ENCODE data around the gene HOXA4.

DNA sequence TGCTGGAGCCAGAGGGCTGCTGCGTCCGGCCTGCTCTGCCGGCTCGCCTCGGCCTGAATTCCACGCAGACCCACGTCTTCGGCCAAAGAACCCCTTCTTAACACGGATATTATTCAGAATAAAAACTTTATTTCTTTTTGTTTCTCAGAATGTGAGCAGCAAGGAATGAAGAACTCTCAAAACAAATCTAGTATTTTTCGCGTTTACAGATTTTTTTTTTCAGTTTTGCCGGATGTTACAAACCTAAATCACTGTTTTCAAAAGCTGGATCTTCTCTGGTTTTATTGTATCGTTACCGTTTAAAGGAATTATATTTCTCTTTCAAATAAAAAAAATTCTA lies 23.7 kb downstream of the HOXA4 start:
- TF ChIP-seq, protein P1, sequence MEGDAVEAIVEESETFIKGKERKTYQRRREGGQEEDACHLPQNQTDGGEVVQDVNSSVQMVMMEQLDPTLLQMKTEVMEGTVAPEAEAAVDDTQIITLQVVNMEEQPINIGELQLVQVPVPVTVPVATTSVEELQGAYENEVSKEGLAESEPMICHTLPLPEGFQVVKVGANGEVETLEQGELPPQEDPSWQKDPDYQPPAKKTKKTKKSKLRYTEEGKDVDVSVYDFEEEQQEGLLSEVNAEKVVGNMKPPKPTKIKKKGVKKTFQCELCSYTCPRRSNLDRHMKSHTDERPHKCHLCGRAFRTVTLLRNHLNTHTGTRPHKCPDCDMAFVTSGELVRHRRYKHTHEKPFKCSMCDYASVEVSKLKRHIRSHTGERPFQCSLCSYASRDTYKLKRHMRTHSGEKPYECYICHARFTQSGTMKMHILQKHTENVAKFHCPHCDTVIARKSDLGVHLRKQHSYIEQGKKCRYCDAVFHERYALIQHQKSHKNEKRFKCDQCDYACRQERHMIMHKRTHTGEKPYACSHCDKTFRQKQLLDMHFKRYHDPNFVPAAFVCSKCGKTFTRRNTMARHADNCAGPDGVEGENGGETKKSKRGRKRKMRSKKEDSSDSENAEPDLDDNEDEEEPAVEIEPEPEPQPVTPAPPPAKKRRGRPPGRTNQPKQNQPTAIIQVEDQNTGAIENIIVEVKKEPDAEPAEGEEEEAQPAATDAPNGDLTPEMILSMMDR (conservative IDR thresholded peaks at IDR 0.05; ENCODE audit: low read depth, low read length) = no peak
- TF ChIP-seq EZH2 (IDR thresholded peaks at IDR 0.05; ENCODE audit: low read length, unreplicated experiment) (no peak), EZH2phosphoT487 (IDR thresholded peaks at IDR 0.05; ENCODE audit: borderline replicate concordance, low read length) (no peak)
